Body of pancreas (tissue), 4 donors: ENCODE measurements around the gene LMBRD2.

ENCODE experiments used
- CTCF ChIP-seq, 7 experiments: fragments of 450-650 bp in 4 of 7; fragments of 200-600 bp in 3 of 7; sonication (generic) in 3 of 7; IDR thresholded peaks; one replicate each; pipeline ENCODE4 v1.5.1; 2016 to 2019; ENCODE audit warnings: antibody characterized with exemption in 7 of 7
- POLR2A ChIP-seq, 3 donors: fragments of 450-650 bp; IDR thresholded peaks; one replicate each; pipeline ENCODE4 v1.6.1; 2016; ENCODE audit warnings: antibody characterized with exemption in 3 of 3, mild to moderate bottlenecking in 2 of 3

DNA sequence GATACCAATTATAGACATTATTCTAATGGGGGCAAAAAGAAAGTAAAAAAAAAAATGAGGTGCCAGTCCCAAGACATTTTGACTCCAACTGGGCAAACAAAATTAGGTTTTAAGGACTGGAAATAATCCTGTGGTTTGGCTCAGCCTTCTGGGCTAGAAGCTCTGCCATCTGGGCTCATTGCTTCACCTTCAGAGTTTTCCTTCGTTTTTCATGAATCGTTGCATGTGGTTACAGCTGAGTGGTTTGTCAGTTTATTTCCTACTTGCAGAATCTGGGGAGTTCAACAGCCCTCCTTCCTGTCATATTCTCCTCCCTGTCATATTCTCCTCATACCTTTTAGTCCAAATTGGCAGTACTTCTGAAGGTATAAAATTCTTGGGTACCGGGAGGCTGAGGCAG, 97.0 kb downstream of the LMBRD2 start:
- TF ChIP-seq CTCF (IDR thresholded peaks at IDR 0.05) (no peak), POLR2A (IDR thresholded peaks at IDR 0.05) (no peak)
